ENCODE measurements around the gene HDAC4. TPM values are rescaled to one million over a fixed set of nuclear protein-coding genes. Genes with fewer than 3 reads are reported as not detected.

Gene HDAC4
- total and polyA plus RNA-seq, 2 experiments from 2014 or later: 8.1 to 41.8 TPM

DNA sequence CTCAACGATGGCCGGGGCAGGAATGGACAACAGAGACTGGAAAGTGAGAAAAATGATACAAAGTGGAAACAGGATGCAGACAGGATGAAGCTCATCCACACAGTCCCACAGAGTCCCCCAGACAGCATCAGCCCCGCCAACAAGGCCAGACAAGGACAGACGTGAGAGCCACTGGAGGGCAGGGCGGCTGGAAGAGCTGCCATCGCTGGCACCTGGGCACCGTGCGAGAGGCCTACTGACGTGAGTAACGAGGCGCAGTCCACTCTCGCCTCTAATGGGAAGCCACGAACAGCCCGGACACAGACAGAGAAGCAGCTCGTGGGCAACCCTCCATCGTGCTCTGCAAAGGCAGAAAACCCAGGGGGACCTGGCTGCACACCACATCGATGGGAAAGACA, 17.1 kb downstream of the HDAC4 start:
- Histone ChIP-seq H3K79me2 (replicated peaks; ENCODE audit: insufficient read depth) (peaks cover 94% of the 10 kb centered on the region), H3K27ac (ENCODE audit: low read depth) (no peak overlapping the region), H4K20me1 (replicated peaks; ENCODE audit: insufficient read depth) (peaks cover 1% of the 10 kb centered on the region; the same call in 1 of the 2 replicates), H2AFZ (no peak overlapping the region), H3K4me3 (no peak overlapping the region), H3K36me3 (ENCODE audit: insufficient read depth) (no peaks in the 10 kb centered on the region), H3K9me2 (ENCODE audit: insufficient read depth) (no peaks in the 10 kb centered on the region), H3F3A (replicated peaks; ENCODE audit: low read depth) (0 out of 2 replicates have a peak, but pooled peaks cover 4% of the 10 kb centered on the region), H3K27me3 (ENCODE audit: insufficient read depth) (no peaks in the 10 kb centered on the region), H3K4me2 (no peak overlapping the region), H3K4me1 (ENCODE audit: insufficient read depth) (peaks cover 32% of the 10 kb centered on the region)
- Mint-ChIP-seq H3K36me3 (ENCODE audit: low read depth) (peaks cover 11% of the 10 kb centered on the region), H3K9me3 (no peaks in the 10 kb centered on the region; the same call in 2 of the 3 replicates), H3K4me3 (no peak overlapping the region), H3K27ac (no peak overlapping the region), H3K27me3 (ENCODE audit: insufficient read depth, low read depth, poor library complexity) (peaks cover 8% of the 10 kb centered on the region), H3K4me1 (peaks cover 55% of the 10 kb centered on the region)
- DNase-seq (ENCODE audit: low spot score) (no peak), ATAC-seq (no peak)
- TF ChIP-seq JUNB (IDR thresholded peaks at IDR 0.05; ENCODE audit: unreplicated experiment) (no peak), ZNF331 (CRISPR knock-in tag; IDR thresholded peaks at IDR 0.05; ENCODE audit: low read depth) (no peak), CREB1 (CRISPR knock-in tag; IDR thresholded peaks at IDR 0.05; ENCODE audit: low read depth) (no peak), NANOG (IDR thresholded peaks at IDR 0.05; ENCODE audit: borderline replicate concordance) (no peak), POLR2AphosphoS5 (IDR thresholded peaks at IDR 0.05; ENCODE audit: low read depth) (no peak), ZNF114 (CRISPR knock-in tag; IDR thresholded peaks at IDR 0.05) (no peak), EZH2phosphoT487 (IDR thresholded peaks at IDR 0.05; ENCODE audit: unreplicated experiment) (no peak), EZH2 (IDR thresholded peaks at IDR 0.05; ENCODE audit: low read depth, unreplicated experiment) (no peak), STAT1 (IDR thresholded peaks at IDR 0.05; ENCODE audit: unreplicated experiment) (no peak)
- TF ChIP-seq, protein P1, sequence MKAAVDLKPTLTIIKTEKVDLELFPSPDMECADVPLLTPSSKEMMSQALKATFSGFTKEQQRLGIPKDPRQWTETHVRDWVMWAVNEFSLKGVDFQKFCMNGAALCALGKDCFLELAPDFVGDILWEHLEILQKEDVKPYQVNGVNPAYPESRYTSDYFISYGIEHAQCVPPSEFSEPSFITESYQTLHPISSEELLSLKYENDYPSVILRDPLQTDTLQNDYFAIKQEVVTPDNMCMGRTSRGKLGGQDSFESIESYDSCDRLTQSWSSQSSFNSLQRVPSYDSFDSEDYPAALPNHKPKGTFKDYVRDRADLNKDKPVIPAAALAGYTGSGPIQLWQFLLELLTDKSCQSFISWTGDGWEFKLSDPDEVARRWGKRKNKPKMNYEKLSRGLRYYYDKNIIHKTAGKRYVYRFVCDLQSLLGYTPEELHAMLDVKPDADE (IDR thresholded peaks at IDR 0.05): no peak
- TF ChIP-seq, protein P2, sequence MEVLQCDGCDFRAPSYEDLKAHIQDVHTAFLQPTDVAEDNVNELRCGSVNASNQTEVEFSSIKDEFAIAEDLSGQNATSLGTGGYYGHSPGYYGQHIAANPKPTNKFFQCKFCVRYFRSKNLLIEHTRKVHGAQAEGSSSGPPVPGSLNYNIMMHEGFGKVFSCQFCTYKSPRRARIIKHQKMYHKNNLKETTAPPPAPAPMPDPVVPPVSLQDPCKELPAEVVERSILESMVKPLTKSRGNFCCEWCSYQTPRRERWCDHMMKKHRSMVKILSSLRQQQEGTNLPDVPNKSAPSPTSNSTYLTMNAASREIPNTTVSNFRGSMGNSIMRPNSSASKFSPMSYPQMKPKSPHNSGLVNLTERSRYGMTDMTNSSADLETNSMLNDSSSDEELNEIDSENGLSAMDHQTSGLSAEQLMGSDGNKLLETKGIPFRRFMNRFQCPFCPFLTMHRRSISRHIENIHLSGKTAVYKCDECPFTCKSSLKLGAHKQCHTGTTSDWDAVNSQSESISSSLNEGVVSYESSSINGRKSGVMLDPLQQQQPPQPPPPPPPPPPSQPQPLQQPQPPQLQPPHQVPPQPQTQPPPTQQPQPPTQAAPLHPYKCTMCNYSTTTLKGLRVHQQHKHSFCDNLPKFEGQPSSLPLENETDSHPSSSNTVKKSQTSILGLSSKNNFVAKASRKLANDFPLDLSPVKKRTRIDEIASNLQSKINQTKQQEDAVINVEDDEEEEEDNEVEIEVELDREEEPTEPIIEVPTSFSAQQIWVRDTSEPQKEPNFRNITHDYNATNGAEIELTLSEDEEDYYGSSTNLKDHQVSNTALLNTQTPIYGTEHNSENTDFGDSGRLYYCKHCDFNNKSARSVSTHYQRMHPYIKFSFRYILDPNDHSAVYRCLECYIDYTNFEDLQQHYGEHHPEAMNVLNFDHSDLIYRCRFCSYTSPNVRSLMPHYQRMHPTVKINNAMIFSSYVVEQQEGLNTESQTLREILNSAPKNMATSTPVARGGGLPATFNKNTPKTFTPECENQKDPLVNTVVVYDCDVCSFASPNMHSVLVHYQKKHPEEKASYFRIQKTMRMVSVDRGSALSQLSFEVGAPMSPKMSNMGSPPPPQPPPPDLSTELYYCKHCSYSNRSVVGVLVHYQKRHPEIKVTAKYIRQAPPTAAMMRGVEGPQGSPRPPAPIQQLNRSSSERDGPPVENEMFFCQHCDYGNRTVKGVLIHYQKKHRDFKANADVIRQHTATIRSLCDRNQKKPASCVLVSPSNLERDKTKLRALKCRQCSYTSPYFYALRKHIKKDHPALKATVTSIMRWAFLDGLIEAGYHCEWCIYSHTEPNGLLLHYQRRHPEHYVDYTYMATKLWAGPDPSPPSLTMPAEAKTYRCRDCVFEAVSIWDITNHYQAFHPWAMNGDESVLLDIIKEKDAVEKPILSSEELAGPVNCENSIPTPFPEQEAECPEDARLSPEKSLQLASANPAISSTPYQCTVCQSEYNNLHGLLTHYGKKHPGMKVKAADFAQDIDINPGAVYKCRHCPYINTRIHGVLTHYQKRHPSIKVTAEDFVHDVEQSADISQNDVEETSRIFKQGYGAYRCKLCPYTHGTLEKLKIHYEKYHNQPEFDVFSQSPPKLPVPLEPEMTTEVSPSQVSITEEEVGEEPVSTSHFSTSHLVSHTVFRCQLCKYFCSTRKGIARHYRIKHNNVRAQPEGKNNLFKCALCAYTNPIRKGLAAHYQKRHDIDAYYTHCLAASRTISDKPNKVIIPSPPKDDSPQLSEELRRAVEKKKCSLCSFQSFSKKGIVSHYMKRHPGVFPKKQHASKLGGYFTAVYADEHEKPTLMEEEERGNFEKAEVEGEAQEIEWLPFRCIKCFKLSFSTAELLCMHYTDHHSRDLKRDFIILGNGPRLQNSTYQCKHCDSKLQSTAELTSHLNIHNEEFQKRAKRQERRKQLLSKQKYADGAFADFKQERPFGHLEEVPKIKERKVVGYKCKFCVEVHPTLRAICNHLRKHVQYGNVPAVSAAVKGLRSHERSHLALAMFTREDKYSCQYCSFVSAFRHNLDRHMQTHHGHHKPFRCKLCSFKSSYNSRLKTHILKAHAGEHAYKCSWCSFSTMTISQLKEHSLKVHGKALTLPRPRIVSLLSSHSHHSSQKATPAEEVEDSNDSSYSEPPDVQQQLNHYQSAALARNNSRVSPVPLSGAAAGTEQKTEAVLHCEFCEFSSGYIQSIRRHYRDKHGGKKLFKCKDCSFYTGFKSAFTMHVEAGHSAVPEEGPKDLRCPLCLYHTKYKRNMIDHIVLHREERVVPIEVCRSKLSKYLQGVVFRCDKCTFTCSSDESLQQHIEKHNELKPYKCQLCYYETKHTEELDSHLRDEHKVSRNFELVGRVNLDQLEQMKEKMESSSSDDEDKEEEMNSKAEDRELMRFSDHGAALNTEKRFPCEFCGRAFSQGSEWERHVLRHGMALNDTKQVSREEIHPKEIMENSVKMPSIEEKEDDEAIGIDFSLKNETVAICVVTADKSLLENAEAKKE (CRISPR knock-in tag; IDR thresholded peaks at IDR 0.05): no peak
- TF ChIP-seq, protein P3, sequence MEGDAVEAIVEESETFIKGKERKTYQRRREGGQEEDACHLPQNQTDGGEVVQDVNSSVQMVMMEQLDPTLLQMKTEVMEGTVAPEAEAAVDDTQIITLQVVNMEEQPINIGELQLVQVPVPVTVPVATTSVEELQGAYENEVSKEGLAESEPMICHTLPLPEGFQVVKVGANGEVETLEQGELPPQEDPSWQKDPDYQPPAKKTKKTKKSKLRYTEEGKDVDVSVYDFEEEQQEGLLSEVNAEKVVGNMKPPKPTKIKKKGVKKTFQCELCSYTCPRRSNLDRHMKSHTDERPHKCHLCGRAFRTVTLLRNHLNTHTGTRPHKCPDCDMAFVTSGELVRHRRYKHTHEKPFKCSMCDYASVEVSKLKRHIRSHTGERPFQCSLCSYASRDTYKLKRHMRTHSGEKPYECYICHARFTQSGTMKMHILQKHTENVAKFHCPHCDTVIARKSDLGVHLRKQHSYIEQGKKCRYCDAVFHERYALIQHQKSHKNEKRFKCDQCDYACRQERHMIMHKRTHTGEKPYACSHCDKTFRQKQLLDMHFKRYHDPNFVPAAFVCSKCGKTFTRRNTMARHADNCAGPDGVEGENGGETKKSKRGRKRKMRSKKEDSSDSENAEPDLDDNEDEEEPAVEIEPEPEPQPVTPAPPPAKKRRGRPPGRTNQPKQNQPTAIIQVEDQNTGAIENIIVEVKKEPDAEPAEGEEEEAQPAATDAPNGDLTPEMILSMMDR (conservative IDR thresholded peaks at IDR 0.05; ENCODE audit: low read depth in 2 of 2): no peak
- TF ChIP-seq, protein P4, sequence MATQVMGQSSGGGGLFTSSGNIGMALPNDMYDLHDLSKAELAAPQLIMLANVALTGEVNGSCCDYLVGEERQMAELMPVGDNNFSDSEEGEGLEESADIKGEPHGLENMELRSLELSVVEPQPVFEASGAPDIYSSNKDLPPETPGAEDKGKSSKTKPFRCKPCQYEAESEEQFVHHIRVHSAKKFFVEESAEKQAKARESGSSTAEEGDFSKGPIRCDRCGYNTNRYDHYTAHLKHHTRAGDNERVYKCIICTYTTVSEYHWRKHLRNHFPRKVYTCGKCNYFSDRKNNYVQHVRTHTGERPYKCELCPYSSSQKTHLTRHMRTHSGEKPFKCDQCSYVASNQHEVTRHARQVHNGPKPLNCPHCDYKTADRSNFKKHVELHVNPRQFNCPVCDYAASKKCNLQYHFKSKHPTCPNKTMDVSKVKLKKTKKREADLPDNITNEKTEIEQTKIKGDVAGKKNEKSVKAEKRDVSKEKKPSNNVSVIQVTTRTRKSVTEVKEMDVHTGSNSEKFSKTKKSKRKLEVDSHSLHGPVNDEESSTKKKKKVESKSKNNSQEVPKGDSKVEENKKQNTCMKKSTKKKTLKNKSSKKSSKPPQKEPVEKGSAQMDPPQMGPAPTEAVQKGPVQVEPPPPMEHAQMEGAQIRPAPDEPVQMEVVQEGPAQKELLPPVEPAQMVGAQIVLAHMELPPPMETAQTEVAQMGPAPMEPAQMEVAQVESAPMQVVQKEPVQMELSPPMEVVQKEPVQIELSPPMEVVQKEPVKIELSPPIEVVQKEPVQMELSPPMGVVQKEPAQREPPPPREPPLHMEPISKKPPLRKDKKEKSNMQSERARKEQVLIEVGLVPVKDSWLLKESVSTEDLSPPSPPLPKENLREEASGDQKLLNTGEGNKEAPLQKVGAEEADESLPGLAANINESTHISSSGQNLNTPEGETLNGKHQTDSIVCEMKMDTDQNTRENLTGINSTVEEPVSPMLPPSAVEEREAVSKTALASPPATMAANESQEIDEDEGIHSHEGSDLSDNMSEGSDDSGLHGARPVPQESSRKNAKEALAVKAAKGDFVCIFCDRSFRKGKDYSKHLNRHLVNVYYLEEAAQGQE (IDR thresholded peaks at IDR 0.05; ENCODE audit: unreplicated experiment): no peak

Data from GM23338 (cell line).